H54 (cell line): ENCODE results near the gene ETFBKMT.
"Not testable (repeated sequence)": the region's sequence is repeated elsewhere in the genome, so short reads cannot be mapped to it uniquely, and the experiment has no call there.

Experiments
- DNase-seq: peaks from one replicate; pipeline ENCODE4 v3.0.0; 2011; ENCODE audit warnings: low spot score, mixed read lengths; ENCODE audit not compliant: insufficient read length
- FAIRE-seq: peaks from 3 replicates; lab custom pipeline; 2011; peaks lifted over from hg19 to GRCh38; lab: Jason Lieb, UNC
- POLR2A ChIP-seq: IDR thresholded peaks from 2 replicates; pipeline ENCODE4 v1.6.1; 2011; ENCODE audit warnings: low read depth, mild to moderate bottlenecking, low read length

Gene ETFBKMT

DNA sequence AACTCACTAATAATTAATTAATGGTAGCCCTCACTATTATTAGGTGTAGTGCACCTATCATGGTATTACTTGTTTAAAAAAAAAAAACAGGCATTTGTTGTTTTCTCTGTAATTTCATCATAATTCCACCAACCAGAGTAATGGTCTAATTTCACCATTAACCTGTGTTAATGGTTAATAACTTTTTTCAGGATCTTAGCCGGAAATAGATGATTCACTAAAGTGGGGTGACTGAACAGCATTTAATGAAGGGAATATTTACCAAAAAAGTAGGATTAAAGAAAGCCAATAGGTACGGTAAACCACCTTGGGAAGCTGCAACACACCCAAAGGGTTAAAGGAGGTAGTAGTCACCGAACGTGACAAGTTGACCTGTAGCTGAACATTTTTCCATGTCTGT is 13.0 kb downstream of the ETFBKMT start:
- DNase-seq = no peak
- FAIRE-seq = no peak
- no peak for TF ChIP-seq POLR2A

DNA sequence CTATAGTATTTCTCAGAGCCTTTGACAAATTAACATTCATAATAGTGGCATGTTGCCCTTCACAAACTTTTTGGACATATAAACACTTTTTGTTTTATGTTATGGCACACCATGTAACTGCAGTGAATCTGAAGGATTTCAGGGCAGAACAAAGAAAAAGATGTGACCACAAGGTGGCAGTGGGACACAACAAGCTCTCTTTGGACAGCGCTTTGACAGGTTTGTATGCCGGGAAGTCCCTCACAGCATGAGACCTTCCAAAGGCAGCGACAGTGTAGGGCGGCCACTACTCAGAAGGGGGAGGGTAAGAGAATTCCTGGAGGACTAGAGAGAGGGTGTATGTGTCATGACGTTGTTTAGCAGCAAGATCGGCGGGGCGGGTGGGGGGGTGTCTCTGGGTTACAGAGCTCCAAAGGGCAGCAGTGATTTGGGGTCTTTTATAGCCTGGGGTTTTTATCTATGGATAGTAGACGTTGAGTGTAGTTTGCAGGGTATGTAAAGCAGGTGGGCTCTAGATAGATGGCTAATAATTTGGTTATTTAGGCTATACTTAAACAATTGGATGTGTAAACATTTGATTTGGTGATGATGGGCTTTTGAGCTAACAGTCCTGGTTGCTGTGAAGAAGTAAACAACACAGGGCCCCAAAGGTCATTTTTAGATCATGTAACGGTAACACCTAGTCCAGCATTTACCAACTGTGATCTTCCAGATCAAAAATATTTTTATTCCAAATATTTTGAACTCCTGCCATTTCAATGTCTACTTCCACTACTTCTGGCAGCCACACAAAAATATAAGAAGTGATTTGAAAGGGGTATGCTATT is 22.9 kb downstream of the ETFBKMT start:
- TF ChIP-seq POLR2A = no peak
- DNase-seq (peak; percentile 64), FAIRE-seq (peak; percentile 99)

DNA sequence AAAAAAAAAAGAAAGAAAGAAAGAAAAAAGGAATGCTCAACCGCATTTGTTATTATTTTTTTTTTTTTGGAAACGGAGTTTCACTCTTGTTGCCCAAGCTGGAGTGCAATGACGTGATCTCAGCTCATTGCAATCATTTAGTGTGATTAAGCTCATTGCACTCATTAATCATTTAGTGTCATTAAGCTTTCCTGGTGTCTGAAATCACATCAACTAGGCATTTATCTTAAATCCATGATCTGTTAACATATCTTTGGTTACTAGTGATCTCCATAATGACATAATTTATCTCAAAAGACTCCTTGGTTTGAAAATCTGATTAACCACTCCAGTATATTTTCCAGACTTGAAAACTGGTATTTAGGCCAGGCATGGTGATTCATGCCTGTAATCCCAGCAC is 26.3 kb downstream of the ETFBKMT start:
- TF ChIP-seq POLR2A = no peak
- FAIRE-seq (no peak), DNase-seq (no peak)

DNA sequence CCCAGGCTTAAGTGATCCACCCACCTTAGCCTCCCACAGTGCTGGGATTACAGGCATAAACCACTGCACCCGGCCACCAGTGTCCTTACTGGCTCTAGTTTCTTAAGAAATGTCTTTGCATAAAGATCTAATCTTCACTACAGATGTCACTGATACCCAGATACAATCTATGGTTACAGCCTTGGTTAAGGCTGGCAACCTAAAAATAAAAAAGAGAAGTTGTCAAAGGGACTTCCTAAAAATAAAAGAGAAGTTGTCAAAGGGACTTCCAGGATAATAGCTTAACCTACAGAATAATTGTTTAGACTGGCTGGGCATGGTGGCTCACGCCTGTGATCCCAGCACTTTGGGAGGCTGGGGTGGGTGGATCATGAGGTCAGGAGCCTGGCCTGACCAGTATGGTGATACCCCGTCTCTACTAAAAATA is 27.6 kb downstream of the ETFBKMT start:
- no peak for FAIRE-seq

DNA sequence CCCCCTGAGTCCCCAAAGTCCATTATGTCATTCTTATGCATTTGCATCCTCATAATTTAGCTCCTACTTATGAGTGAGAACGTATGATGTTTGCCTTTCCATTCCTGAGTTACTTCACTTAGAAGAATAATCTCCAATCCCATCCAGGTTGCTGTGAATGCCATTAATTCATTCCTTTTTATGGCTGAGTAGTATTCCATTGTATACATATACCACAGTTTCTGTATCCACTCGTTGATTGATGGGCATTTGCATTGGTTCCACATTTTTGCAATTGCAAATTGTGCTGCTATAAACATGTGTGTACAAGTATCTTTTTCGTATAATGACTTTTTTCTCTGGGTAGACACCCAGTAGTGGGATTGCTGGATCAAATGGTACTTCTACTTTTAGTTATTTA is 30.4 kb downstream of the ETFBKMT start:
- not testable (repeated sequence) for DNase-seq, FAIRE-seq

More for the DNA sequence above, 27.6 kb downstream of the ETFBKMT start:
- TF ChIP-seq POLR2A = no peak
- no peak for DNase-seq

DNA sequence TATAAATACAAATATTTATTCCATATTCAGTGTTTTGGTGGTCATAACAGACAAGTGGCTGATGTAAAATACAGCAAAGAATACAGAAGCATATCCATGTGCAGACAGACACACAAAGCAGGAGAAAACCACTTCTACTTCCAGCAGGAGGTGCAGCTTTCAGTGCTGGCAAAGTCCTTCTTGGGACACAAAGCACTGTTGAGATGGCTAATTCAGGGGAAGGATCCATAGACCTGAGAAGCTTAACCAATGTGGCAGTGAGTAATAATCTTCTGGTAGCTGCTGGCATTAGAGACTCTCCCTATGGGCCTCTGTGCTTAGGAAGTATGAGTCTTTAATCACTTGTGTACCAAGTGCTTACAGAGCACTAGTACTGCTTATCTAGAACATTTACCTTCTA is 42.6 kb downstream of the ETFBKMT start:
- DNase-seq = peak; percentile 14
- no peak for TF ChIP-seq POLR2A
- peak; percentile 61 for FAIRE-seq

DNA sequence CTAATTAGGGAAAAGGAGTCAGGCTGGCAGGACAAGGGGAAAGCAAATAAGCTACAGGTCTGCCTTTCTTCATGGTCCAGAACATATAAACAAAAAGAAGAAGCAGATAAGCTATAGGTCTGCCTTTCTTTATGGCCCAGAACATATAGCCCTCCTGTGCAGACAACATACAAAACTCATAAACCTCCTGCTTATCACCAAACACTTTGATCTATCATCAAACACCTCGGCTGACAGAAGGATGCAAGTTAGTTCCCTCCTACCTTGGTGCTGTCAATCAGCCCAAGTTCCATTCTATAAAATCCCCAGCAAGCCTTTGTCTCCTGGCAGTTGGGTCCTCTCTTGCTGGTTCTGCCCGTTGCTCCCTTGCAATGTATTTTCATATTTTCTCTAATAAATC is 46.1 kb downstream of the ETFBKMT start:
- FAIRE-seq = no peak
- TF ChIP-seq POLR2A = no peak
- DNase-seq = no peak

DNA sequence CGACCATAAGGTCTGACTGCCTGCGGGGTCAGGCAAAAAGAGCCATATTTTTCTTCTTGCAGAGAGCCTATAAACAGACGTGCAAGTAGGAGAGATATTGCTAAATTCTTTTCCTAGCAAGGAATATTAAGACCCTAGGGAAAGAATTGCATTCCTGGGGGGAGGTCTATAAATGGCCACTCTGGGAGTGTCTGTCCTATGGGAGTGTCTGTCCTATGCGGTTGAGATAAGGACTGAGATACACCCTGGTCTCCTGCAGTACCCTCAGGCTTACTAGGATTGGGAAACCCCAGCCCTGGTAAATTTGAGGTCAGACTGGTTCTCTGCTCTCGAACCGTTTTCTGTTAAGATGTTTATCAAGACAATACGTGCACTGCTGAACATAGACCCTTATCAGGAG is 48.6 kb downstream of the ETFBKMT start:
- not testable (repeated sequence) for DNase-seq, FAIRE-seq

DNA sequence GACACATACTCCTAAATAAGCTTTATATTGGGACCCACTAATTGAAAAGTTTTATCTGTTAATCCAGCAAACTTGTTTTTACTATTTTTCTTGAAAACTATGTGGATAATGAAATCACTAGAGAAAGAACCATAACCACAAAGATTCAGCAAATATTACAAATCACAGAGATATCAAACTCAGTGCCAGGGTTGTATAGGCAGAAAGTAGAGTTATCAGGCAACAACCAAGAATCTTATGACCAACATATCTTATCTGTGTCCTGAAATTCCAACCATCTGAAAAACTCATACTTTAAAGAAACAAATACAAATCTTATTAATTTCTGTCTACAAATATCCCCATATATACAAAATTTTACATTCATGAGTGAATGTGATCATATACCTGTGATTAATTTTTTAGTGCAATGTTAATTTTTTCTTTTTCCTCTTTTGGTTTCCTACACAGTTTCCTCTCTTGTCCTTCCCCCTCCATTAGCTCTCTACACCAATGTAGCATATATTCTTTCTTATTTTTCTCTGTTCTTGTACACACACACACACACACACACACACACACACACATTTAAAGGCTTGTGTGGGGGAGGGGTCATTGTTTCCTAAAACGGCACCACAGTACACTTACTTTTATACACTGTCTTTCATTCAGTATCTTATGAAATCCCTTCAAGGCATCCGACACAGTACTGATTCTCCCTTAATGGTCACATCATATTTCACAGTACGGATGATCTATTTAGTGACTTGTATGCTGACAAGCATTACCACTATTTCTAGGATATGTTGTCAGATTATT is 50.7 kb downstream of the ETFBKMT start:
- no peak for FAIRE-seq

DNA sequence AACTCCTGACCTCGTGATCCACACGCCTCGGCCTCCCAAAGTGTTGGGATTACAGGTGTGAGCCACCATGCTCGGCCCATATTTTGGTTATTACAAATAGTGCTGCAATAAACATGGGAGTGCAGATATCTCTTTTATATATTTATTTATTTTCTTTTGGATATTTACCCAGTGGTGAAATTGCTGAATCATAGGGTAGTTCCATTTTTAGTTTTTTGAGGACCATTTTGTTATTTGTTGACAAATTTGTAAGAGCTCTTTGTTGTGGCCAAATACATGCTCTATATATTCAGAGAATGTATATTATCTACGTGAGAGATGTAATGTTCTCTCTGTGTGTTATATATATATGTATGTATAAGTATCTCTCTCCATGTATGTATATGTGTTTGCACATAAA is 53.4 kb downstream of the ETFBKMT start:
- DNase-seq (no peak), FAIRE-seq (no peak)
- no peak for TF ChIP-seq POLR2A

More for the DNA sequence above, 50.7 kb downstream of the ETFBKMT start:
- TF ChIP-seq POLR2A = no peak
- DNase-seq = no peak

DNA sequence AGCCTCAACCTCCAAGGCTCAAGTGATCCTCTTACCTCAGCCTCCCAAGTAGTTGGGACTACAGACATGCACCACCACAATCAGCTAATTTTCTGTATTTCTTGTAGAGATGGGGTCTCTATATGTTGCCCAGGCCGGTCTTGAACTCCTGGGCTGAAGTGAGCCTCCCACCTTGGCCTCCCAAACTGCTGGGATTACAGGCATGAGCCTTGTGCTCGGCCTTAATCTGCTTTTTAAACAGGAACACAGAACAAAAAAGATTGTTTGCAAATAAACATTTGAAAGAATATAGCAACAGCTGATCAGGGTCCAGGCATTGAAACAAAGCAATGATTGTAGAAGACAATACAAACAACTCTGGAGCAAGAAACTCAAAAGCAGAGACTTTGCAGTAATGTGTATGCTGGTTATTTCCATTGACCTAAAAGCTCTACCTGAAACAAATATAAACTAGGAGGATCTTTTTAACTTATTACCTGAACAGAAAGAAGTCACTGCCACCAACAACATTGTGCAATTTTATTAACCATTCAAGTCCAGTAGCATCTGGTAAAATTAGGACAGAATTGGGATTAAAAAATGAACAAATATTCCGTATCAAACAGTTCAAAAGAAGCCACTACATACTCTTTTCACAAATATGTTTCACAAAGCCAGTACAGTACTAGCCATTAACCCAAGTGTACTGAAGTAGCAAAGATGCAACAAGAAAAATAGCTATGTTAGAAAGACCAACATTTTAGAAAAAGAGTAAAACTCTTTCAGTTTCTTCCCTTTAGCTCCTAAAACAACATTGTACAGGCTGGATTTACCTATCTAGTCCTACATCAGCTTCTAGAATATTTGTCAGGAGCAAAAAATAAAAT is 55.2 kb downstream of the ETFBKMT start:
- FAIRE-seq = no peak
- no peak for DNase-seq
- TF ChIP-seq POLR2A = no peak

DNA sequence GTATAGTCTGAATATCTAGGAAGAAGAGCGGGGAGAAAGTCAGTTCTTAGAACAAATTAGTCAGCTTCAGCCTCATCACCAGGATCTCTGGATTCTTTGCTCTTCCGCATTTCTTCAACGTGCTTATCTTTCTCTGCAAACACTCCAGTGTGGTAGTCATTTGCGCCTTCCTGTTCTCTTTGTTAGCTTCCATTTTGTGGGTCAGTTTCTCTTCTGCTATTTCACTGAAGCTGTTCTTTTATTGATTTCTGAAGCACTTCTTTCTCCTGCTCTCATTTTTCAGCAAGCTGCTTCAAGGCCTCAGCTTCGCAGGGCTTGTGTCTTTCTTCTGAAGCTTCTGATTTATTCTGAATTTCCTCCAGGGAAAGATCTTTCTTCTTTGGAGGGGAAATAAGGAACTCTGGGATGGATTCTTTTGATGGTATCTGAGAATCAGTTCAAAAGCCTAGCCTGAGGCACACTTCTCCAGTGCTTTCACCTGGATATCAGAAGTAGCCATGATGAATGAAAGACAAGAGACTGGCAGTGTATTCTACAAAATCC is 55.9 kb downstream of the ETFBKMT start:
- DNase-seq (no peak), FAIRE-seq (no peak)
- no peak for TF ChIP-seq POLR2A

DNA sequence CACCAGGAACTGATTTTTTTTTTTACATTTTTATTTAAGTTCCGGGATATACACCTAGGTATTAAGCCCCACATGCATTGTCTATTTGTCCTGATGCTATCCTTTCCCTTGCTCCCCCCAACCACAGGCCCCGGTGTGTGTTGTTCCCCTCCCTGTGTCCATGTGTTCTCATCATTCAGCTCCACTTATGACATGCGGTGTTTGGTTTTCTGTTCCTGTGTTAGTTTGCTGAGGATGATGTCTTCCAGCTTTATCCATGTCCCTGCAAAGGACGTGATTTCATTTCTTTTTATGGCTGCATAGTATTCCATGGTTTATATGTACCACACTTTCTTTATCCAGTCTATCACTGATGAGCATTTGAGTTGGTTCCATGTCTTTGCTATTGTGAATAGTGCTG is 57.5 kb downstream of the ETFBKMT start:
- FAIRE-seq, DNase-seq: not testable (repeated sequence)

DNA sequence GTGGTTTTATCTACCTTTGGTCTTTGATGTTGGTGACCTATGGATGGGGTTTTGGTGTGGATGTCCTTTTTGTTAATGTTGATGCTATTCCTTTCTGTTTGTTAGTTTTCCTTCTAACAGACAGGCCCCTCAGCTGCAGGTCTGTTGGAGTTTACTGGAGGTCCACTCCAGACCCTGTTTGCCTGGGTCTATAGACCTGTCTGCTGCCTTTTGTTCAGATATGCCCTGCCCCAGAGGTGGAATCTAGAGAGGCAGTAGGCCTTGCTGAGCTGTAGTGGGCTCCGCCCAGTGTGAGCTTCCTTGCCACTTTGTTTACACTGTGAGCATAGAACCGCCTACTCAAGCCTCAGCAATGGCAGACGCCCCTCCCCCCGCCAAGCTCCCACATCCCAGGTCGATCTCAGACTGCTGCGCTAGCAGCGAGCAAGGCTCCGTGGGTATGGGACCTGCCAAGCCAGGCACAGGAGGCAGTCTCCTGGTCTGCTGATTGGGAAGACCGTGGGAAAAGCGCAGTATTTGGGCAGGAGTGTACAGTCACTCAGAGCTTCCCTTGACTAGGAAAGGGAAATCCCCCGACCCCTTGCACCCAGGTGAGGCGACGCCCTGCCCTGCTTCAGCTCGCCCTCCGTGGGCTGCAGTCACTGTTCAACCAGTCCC is 59.2 kb downstream of the ETFBKMT start:
- DNase-seq, FAIRE-seq: not testable (repeated sequence)
